GOT3 (cell line): ENCODE measurements around the gene VCP.
"Not testable (repeated sequence)": the region's sequence is repeated elsewhere in the genome, so short reads cannot be mapped to it uniquely, and the experiment has no call there.

ENCODE experiments used
- DNase-seq: peaks from one replicate; lab custom pipeline; 2025; ENCODE audit warnings: mixed read lengths; lab: John Stamatoyannopoulos, UW

The VCP gene

GRCh38 chr9:35060548-35061207 lies 11.7 kb downstream of the VCP start:
- DNase-seq: no peak

- no peak for DNase-seq
Measured at GRCh38 chr9:35059438-35059837, 13.0 kb downstream of the VCP start.

DNA sequence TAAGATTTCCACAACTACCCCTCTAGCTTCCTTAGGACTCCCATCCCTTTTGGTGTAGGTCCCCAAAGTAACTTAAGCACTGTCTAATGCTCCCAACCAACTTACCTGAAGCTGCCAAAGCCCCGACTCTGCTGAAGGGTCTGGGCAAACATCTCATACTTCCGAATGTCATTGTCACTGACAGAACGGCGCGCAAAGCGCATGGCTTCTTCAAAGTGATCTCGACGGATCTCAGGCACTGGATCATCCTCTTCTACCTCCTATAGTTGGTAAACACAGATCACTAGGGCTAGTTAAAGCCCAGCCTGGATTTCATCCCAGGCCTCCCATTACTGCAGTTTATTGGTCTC lies 15.2 kb downstream of the VCP start:
- no peak for DNase-seq

- DNase-seq: no peak
Measured at GRCh38 chr9:35056571-35057270, 15.7 kb downstream of the VCP start.

GRCh38 chr9:35054871-35055644 lies 17.4 kb downstream of the VCP start:
- DNase-seq: no peak

DNA sequence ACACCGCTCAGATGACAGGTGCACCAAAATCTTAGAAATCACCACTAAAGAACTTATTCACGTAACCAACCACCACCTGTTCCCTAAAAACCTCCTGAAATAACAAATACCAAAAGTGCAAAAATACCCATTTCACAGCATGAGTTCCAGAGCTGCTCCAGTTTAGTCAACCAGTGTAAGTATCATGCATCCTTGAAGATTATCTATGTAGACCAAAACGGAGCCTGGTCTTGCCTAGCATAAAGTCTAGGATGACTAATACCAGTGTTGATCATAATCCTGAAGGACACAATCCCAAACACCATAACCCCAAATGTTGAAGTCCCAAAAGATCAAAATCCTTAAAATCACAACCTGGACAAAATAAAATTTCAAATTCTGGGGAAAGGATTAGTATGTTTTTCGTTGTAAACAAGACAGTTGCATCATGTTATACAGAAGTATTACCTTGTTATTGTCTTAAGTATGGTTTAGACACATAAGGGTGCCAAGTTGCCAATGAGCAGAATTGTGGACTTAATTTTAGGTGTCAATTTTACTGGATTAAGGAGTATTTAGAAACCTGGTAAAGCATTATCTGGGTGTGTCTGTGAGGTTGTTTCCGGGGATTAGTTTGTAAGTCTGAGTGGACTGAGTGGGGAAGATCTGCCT lies 18.1 kb downstream of the VCP start:
- no peak for DNase-seq

GRCh38 chr9:35051069-35051967 lies 21.1 kb downstream of the VCP start:
- no peak for DNase-seq

DNA sequence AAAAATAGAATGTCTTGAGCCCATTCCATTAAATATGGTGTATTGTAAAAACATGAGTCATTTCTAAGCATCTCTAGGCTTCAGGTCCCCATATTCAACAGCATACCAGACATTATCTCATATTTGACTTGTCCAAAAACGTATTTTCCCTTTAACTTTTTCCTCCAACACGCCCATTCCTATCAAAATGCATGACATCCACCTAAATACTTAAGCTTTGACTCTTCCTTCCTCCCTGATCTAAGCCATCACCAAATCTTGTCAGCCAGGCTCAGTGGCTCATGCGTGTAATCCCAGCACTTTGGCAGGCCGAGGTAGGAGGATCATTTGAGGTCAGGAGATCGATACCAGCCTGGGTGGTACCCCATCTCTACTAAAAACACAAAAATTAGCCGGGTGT lies 23.9 kb downstream of the VCP start:
- DNase-seq: no peak

DNA sequence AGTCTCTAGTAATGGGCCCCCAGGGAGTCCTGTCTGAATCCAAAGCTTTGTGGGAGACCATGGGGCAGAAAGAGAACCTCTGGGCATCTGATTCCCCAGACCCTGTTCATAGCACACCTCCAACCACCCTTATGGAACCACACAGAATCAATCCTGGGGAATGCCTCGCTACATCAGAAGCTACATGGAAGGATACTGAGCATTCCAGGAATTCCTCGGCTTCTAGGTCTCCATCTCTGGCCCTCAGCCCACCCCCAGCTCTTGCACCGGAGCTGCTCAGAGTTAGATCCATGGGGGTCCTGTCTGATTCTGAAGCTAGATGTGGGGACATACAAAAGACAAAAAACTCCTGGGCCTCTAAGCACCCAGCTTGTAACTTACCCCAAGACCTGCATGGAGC lies 28.4 kb downstream of the VCP start:
- no peak for DNase-seq

DNA sequence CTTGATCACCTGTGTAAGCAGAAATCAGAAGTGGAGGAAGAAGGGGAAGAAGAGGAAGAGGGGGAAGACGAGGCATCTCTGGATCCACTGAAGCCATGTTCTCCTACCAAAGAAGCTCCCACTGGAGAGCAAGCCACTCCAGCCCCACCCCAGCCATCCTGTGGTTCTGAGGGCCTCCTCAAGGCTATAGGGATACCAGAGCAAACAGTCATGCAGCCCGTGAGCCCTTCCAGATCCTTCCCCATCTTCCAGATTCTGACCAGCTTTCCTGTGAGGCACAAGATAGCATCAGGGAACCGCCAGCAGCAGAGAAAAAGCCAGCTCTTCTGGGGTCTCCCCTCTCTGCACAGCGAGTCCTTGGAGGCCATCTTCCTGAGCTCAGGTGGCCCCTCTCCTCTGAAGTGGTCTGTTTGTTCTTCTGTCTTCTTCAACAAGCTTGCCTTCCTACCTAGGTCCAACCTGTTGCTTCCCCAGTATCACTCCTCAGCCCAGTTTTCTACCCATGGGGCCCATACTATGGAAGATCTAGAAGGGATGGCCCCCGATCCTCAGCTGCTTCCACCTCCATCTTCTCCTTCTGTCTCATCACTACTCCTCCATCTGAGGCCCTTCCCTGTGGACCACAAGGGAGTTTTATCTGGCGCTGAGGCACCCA lies 29.4 kb downstream of the VCP start:
- no peak for DNase-seq

DNA sequence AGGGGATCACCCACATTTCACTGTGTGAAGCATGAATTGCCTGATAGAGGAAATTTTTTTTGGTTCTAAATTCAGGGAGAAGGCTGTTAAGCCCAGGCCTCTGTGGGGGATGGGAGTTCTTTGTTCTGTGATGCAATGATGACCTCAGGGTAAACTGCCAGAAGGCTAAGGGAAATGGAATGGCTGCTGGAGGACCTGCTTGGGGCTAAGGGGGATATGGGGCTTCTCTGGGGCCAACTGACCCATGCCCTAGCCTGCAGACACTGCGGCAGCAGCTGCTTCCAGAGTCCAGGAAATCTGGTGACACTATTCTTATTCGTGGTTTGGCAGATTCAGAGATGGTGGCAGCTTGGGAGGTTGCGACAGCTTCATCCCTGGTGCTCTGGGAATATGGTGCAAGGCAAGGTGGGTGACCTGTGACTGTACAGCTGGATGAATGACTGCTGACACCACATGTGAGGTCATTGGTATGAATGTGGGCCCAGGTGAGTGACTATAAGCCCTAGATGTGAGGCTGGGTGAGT lies 30.3 kb downstream of the VCP start:
- no peak for DNase-seq

DNA sequence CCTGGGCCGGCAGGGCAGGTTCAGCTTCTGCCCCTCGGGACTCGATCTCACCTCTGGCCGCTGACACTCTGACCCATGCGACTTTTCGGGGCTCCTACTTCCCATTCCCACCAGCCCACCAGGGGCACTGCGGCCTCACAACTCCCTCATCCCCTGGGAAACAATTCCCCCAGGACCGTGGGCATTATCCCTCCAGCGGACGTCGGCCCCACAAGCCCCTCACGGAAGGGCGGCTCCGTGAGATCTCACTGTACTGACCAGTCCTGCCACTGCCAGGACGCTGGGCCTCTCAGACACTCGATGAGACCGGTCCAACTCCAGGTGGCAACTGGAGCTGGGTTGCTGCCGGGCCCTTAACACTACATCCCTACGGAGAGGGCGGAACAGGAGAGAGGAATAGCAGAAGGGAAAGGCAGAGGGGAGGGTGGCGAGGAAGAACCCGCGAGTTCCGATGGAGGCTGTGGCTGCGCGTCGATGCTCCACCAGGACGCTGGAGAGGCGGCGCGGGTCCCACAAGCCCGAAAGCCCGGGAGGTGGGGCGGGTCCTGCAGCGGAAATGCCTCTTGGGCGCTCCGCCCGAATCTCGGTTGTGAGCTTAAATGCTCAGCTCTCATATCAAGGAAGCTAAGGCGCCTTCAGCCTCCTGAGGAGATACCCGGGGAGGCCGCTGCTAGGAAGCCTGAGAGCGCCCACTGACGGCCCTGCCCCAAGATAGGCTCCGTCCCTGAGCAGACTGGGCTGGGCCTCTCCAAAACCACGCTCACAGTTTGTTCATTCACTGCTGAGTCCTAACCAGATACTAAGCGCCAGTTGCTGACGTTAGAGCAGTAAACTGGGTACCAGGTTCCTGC lies 36.3 kb downstream of the VCP start:
- DNase-seq: no peak

- no peak for DNase-seq
Measured at GRCh38 chr9:35033101-35033500, 39.3 kb downstream of the VCP start.

GRCh38 chr9:35029852-35030251 lies 42.6 kb downstream of the VCP start:
- no peak for DNase-seq

DNA sequence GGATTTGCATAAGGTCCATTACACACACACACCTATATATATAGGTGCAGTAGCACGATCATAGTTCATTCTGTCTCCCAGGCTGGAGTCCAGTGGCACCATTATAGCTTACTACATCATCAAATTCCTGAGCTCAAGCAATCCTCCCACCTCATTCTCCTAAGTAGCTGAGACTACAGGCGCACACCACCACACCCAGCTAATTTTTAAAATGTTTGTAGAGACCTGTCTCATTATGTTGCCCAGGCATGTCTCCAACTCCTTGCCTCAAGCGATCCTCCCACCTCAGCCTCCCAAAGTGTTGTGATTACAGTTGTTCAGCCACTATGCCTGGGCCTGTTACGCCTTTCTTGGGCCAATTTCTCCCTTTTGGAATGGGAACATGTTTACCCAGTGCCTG lies 43.2 kb downstream of the VCP start:
- DNase-seq: no peak

- no peak for DNase-seq
Measured at GRCh38 chr9:35028341-35028740, 44.1 kb downstream of the VCP start.

DNA sequence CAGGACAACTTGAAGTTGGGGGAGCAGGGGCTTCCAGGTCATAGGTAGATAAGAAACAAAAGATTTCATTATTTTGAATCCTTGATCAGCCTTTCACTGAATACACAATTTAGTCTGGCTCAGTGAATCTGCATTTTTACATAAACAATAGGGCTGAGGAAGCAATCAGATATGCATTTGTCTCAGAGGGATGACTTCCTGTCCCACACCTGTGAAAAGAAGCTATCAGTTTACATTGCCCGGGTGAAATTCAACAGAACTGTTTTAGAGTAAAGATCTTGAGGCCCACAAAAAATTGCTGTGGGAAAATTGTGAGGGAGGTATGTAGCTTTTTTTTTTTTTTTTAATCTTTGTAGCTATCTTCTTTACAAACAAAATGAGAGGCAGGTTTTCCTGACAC lies 44.6 kb downstream of the VCP start:
- no peak for DNase-seq

GRCh38 chr9:35027374-35027773 lies 45.1 kb downstream of the VCP start:
- no peak for DNase-seq

DNA sequence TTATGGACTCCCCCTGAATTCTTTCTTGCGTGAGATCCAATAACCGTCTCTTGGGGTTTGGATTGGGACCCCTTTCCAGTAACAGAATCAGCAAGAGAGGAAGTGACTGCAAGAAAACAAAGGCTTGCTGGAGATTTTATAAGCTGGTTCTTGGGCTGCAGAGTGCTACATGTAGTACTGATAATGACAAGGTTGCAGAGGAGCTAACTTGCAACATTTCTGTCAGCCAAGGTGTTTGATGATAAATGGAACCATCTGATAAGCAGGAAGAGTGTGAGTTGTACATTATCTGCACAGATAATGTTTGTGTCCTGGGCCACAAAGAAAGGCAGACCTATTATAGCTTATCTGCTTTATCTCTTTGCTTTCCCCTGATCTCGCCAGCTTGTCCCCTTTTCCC lies 45.8 kb downstream of the VCP start:
- no peak for DNase-seq

DNA sequence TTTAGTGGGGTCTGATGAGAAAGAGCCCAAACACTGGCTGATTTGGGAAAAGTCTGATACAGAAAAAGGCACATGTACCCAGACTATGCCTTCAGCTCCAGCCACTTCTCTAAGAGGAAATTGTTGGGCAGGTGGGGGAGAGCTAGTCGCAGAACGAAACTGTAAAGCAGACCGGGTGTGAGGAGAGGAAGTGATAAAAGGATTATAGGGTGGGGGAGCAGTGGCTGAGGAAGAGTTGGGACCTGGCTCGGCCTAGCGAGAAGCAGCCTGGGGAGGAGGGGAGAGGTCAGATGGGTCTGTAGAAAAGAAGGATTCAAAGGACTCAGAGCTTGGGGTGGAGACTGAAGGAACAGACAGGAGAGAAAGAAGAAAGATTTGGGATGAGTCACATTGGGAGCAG lies 49.0 kb downstream of the VCP start:
- not testable (repeated sequence) for DNase-seq
